ENCODE data around the gene PHC2. TPM values are rescaled to one million over a fixed set of nuclear protein-coding genes. Genes with fewer than 3 reads are reported as not detected.
A peak's percentile ranks its signal among the peaks of the same experiment; 100 is the strongest.

Gene PHC2
- total and polyA plus RNA-seq, 2 of the 13 experiments (the other 11 are each of a cell fraction or from before 2014, with no cell fraction given) = 52.5 to 84.9 TPM

DNA sequence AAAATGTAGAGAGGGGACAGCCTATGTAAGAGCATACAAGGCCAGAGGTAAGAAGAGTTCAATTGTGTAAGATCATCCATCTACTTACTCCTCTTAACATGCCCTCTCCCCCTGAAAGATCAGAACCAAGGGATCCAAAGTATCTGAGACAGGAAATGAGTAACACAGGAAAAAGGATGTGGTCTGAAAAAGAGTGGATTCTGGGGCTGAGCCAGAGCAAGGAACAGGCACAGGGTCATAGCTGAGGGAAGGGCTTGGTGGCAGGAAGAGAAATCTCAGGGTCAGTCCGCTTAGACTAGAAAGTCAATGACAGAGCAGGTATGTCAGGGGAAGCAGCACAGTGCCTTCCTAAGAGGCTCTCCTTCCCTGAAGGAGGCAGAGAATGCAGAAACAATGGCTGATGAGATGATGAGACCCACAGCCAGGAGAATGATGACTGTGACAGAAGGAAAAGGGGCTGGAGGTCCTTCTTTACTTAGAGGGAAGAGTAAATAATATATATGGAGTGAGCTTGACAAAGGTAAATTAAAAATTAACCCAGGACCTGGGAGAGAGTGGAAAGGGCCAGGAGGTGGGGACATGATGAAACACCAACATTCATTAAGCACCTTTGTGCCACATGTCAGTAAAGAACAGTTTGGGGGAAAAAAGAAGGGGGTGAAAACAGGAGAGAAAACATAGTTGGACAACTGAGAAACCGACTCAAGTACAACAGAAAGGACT is 83.8 kb downstream of the PHC2 start (continued):
- no peak for TF ChIP-seq SNAI1 (CRISPR knock-in tag; IDR thresholded peaks at IDR 0.05; ENCODE audit: borderline replicate concordance)
- TF ChIP-seq, protein P1, sequence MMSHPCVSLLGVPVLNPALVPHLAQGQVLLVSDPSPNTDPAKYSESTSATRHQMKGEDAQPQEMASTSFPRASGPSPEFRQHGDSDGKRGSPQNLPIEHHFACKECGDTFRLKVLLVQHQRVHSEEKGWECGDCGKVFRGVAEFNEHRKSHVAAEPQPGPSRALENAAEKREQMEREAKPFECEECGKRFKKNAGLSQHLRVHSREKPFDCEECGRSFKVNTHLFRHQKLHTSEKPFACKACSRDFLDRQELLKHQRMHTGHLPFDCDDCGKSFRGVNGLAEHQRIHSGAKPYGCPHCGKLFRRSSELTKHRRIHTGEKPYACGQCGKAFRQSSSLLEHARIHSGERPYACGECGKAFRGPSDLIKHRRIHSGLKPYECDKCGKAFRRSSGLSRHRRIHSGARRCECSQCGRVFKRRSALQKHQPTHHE (CRISPR knock-in tag; IDR thresholded peaks at IDR 0.05; ENCODE audit: borderline replicate concordance) = no peak
- TF ChIP-seq, protein P2, sequence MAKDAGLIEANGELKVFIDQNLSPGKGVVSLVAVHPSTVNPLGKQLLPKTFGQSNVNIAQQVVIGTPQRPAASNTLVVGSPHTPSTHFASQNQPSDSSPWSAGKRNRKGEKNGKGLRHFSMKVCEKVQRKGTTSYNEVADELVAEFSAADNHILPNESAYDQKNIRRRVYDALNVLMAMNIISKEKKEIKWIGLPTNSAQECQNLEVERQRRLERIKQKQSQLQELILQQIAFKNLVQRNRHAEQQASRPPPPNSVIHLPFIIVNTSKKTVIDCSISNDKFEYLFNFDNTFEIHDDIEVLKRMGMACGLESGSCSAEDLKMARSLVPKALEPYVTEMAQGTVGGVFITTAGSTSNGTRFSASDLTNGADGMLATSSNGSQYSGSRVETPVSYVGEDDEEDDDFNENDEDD (CRISPR knock-in tag; IDR thresholded peaks at IDR 0.05; ENCODE audit: borderline replicate concordance) = peak; percentile 9; the same call in 1 of the 2 replicates
- TF ChIP-seq, protein P3, sequence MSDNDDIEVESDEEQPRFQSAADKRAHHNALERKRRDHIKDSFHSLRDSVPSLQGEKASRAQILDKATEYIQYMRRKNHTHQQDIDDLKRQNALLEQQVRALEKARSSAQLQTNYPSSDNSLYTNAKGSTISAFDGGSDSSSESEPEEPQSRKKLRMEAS (IDR thresholded peaks at IDR 0.05) = peak; percentile 60
- peak; percentile 75 for TF ChIP-seq DMAP1 (CRISPR knock-in tag; IDR thresholded peaks at IDR 0.05)
- TF ChIP-seq, protein P4, sequence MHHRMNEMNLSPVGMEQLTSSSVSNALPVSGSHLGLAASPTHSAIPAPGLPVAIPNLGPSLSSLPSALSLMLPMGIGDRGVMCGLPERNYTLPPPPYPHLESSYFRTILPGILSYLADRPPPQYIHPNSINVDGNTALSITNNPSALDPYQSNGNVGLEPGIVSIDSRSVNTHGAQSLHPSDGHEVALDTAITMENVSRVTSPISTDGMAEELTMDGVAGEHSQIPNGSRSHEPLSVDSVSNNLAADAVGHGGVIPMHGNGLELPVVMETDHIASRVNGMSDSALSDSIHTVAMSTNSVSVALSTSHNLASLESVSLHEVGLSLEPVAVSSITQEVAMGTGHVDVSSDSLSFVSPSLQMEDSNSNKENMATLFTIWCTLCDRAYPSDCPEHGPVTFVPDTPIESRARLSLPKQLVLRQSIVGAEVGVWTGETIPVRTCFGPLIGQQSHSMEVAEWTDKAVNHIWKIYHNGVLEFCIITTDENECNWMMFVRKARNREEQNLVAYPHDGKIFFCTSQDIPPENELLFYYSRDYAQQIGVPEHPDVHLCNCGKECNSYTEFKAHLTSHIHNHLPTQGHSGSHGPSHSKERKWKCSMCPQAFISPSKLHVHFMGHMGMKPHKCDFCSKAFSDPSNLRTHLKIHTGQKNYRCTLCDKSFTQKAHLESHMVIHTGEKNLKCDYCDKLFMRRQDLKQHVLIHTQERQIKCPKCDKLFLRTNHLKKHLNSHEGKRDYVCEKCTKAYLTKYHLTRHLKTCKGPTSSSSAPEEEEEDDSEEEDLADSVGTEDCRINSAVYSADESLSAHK (CRISPR knock-in tag; IDR thresholded peaks at IDR 0.05; ENCODE audit: borderline replicate concordance) = no peak
- TF ChIP-seq ZNF878 (CRISPR knock-in tag; IDR thresholded peaks at IDR 0.05) = peak; percentile 69; the same call in 1 of the 2 replicates
- TF ChIP-seq HHEX (CRISPR knock-in tag; IDR thresholded peaks at IDR 0.05) = 0 out of 2 replicates have a peak, but pooled peaks have one; percentile 6
- TF ChIP-seq YY1 (IDR thresholded peaks at IDR 0.05; ENCODE audit: insufficient read depth, insufficient replicate concordance, low read depth, low read length) = no peak
- TF ChIP-seq, protein P5, sequence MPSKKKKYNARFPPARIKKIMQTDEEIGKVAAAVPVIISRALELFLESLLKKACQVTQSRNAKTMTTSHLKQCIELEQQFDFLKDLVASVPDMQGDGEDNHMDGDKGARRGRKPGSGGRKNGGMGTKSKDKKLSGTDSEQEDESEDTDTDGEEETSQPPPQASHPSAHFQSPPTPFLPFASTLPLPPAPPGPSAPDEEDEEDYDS (CRISPR knock-in tag; IDR thresholded peaks at IDR 0.05) = peak; percentile 30
- TF ChIP-seq HNF4G (IDR thresholded peaks at IDR 0.05; ENCODE audit: borderline replicate concordance, low read depth, low read length) = no peak
- TF ChIP-seq HNF4G (CRISPR knock-in tag; IDR thresholded peaks at IDR 0.05; ENCODE audit: borderline replicate concordance, low read depth) = peak; percentile 42; the same call in 1 of the 2 replicates
- no peak for TF ChIP-seq IKZF1 (IDR thresholded peaks at IDR 0.05)
- no peak for TF ChIP-seq ZNF775 (CRISPR knock-in tag; IDR thresholded peaks at IDR 0.05; ENCODE audit: borderline replicate concordance)
- TF ChIP-seq MBNL3 (CRISPR knock-in tag; conservative IDR thresholded peaks at IDR 0.05) = no peak
- peak; percentile 49; the same call in 1 of the 2 replicates for TF ChIP-seq ERF (CRISPR knock-in tag; IDR thresholded peaks at IDR 0.05)
- 0 out of 2 replicates have a peak, but pooled peaks have one; percentile 35 for TF ChIP-seq JUND (CRISPR knock-in tag; IDR thresholded peaks at IDR 0.05)
- TF ChIP-seq TBP (CRISPR knock-in tag; IDR thresholded peaks at IDR 0.05) = no peak
- TF ChIP-seq ZMAT3 (CRISPR knock-in tag; conservative IDR thresholded peaks at IDR 0.05) = 0 out of 2 replicates have a peak, but pooled peaks have one; percentile 35
- TF ChIP-seq, protein P6, sequence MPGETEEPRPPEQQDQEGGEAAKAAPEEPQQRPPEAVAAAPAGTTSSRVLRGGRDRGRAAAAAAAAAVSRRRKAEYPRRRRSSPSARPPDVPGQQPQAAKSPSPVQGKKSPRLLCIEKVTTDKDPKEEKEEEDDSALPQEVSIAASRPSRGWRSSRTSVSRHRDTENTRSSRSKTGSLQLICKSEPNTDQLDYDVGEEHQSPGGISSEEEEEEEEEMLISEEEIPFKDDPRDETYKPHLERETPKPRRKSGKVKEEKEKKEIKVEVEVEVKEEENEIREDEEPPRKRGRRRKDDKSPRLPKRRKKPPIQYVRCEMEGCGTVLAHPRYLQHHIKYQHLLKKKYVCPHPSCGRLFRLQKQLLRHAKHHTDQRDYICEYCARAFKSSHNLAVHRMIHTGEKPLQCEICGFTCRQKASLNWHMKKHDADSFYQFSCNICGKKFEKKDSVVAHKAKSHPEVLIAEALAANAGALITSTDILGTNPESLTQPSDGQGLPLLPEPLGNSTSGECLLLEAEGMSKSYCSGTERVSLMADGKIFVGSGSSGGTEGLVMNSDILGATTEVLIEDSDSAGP (CRISPR knock-in tag; IDR thresholded peaks at IDR 0.05; ENCODE audit: borderline replicate concordance) = no peak
- peak; percentile 60 for TF ChIP-seq SALL1 (CRISPR knock-in tag; IDR thresholded peaks at IDR 0.05)

Data from HepG2 (cell line).